ENCODE data around the gene PNPLA5. TPM values are rescaled to one million over a fixed set of nuclear protein-coding genes. Genes with fewer than 3 reads are reported as not detected.

The PNPLA5 gene
- total RNA-seq, 1 experiment from 2014 or later = not detected

GRCh38 chr22:43855431-43855830, 36.4 kb downstream of the PNPLA5 start:
- no TSS peak for BruUV-seq (replicated peaks)
- H3K36me3 ChIP-seq (ENCODE audit: control insufficient read depth, insufficient read depth, low read length) = no peaks in the 10 kb centered on the region
- DNase-seq (ENCODE audit: low read depth, low spot score) (no peak), ATAC-seq (no peak)
- ChIA-PET CTCF (no interaction called here), POLR2A (no interaction called here)
- no peak overlapping the region for H3K4me3 ChIP-seq (ENCODE audit: low read depth in 2 of 2, low read length in 2 of 2)
- in situ Hi-C loops (cut with HindIII; ENCODE audit: low pct_unique_long_range_greater_than_20kb, low sequenced_read_pairs) (no loop called here), intact Hi-C loops (cut with micrococcal nuclease; ENCODE audit: unreplicated experiment) (no loop called here)
- TF ChIP-seq, protein P1, sequence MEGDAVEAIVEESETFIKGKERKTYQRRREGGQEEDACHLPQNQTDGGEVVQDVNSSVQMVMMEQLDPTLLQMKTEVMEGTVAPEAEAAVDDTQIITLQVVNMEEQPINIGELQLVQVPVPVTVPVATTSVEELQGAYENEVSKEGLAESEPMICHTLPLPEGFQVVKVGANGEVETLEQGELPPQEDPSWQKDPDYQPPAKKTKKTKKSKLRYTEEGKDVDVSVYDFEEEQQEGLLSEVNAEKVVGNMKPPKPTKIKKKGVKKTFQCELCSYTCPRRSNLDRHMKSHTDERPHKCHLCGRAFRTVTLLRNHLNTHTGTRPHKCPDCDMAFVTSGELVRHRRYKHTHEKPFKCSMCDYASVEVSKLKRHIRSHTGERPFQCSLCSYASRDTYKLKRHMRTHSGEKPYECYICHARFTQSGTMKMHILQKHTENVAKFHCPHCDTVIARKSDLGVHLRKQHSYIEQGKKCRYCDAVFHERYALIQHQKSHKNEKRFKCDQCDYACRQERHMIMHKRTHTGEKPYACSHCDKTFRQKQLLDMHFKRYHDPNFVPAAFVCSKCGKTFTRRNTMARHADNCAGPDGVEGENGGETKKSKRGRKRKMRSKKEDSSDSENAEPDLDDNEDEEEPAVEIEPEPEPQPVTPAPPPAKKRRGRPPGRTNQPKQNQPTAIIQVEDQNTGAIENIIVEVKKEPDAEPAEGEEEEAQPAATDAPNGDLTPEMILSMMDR (IDR thresholded peaks at IDR 0.05) = no peak
- TF ChIP-seq POLR2AphosphoS5 (IDR thresholded peaks at IDR 0.05; ENCODE audit: low read depth, low read length) = no peak
- H3K27ac ChIP-seq (ENCODE audit: low read length) = no peak overlapping the region
- no peaks in the 10 kb centered on the region for H3K9me3 ChIP-seq (ENCODE audit: control insufficient read depth, insufficient read depth, low read depth, low read length)
- H3K27me3 ChIP-seq (ENCODE audit: control insufficient read depth, insufficient read depth, low read length) = no peaks in the 10 kb centered on the region
- no peaks in the 10 kb centered on the region for H3K4me1 ChIP-seq (ENCODE audit: control insufficient read depth, insufficient read depth, low read length)

DNA sequence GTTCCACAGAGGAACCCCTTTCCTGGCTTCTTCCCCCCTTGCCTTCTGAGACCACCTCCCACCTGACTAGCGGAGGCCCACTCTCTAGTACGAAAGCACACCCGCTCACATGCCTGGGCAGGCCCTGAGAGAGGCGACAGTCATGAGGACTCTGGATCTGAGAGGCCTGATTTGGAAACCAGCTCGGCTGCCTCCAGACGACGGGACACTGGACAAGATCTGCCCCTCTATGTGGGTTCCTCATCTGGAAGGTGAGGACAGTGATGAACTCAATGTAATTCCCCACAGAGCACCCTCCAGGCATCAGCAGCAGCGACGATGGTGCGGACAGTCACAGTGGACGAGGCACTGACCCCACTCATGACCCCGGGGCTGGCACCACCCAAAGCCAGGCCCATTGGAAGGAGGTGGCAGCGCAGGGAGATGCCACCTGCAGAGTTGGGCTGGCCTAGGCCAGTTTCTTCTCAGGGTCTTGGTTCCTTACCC, 37.0 kb downstream of the PNPLA5 start:
- no peaks in the 10 kb centered on the region for H3K36me3 ChIP-seq (ENCODE audit: control insufficient read depth, insufficient read depth, low read length)
- no peak overlapping the region for H3K27ac ChIP-seq (ENCODE audit: low read length)
- POLR2A ChIA-PET = no interaction called here
- no peaks in the 10 kb centered on the region for H3K4me1 ChIP-seq (ENCODE audit: control insufficient read depth, insufficient read depth, low read length)
- BruUV-seq (replicated peaks) = no TSS peak
- in situ Hi-C loops (cut with HindIII; ENCODE audit: low pct_unique_long_range_greater_than_20kb, low sequenced_read_pairs) = no loop called here
- ATAC-seq = no peak
- TF ChIP-seq REST (IDR thresholded peaks at IDR 0.05; ENCODE audit: insufficient read depth in 1 of 2, low read depth in 2 of 2, low read length in 1 of 2) (no peak), SIN3A (IDR thresholded peaks at IDR 0.05; ENCODE audit: borderline replicate concordance, insufficient read depth, low read depth, low read length) (no peak), POLR2AphosphoS5 (IDR thresholded peaks at IDR 0.05; ENCODE audit: low read depth, low read length) (no peak), TCF7L2 (IDR thresholded peaks at IDR 0.05; ENCODE audit: low read depth, low read length) (no peak)
- TF ChIP-seq, protein P1 (IDR thresholded peaks at IDR 0.05) = no peak
- no peak for DNase-seq (ENCODE audit: low read depth, low spot score)
- no peaks in the 10 kb centered on the region for H3K27me3 ChIP-seq (ENCODE audit: control insufficient read depth, insufficient read depth, low read length)
- CTCF ChIA-PET = no interaction called here
- no peak overlapping the region for H3K4me3 ChIP-seq (ENCODE audit: low read depth in 2 of 2, low read length in 2 of 2)
- H3K9me3 ChIP-seq (ENCODE audit: control insufficient read depth, insufficient read depth, low read depth, low read length) = no peaks in the 10 kb centered on the region
- intact Hi-C loops (cut with micrococcal nuclease; ENCODE audit: unreplicated experiment) = no loop called here

All from Panc1 (cell line).